Esophagus squamous epithelium (tissue), 4 donors: ENCODE results near the gene RHBDL3.
"Not testable (repeated sequence)": the region's sequence is repeated elsewhere in the genome, so short reads cannot be mapped to it uniquely, and the experiment has no call there.

Experiments used
- POLR2A ChIP-seq, 4 donors: fragments of 450-650 bp; IDR thresholded peaks; one replicate each; pipeline ENCODE4 v1.6.1; 2017; ENCODE audit warnings: antibody characterized with exemption in 4 of 4, mild to moderate bottlenecking in 4 of 4, moderate library complexity in 3 of 4
- TF ChIP-seq, protein P1 (sequence below), 6 experiments: fragments of 450-650 bp in 4 of 6; fragments of 200-600 bp in 2 of 6; sonication (generic) in 2 of 6; IDR thresholded peaks; one replicate each; pipeline ENCODE4 v1.5.1; 2016 to 2019; ENCODE audit warnings: antibody characterized with exemption in 6 of 6, mild to moderate bottlenecking in 4 of 6, moderate library complexity in 4 of 6

DNA sequence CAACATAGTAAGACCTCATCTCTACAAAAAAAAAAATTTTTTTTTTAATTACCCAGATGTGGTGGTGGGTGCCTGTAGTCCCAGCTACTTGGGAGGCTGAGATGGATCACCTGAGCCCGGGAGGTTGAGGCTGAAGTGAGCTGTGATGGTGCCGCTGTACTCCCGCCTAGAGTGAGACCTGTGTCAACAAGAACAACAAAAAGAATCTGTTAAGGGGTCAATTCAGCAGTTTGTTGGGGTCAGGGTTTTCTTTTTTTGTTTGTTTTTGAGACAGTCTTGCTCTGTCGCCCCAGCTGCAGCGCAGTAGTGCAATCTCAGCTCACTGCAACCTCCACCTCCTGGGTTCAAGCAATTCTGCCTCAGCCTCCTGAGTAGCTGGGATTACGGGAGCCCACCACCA lies 54.4 kb downstream of the RHBDL3 start:
- TF ChIP-seq, protein P1, sequence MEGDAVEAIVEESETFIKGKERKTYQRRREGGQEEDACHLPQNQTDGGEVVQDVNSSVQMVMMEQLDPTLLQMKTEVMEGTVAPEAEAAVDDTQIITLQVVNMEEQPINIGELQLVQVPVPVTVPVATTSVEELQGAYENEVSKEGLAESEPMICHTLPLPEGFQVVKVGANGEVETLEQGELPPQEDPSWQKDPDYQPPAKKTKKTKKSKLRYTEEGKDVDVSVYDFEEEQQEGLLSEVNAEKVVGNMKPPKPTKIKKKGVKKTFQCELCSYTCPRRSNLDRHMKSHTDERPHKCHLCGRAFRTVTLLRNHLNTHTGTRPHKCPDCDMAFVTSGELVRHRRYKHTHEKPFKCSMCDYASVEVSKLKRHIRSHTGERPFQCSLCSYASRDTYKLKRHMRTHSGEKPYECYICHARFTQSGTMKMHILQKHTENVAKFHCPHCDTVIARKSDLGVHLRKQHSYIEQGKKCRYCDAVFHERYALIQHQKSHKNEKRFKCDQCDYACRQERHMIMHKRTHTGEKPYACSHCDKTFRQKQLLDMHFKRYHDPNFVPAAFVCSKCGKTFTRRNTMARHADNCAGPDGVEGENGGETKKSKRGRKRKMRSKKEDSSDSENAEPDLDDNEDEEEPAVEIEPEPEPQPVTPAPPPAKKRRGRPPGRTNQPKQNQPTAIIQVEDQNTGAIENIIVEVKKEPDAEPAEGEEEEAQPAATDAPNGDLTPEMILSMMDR (IDR thresholded peaks at IDR 0.05), result not testable (repeated sequence)
- TF ChIP-seq POLR2A (IDR thresholded peaks at IDR 0.05), result not testable (repeated sequence)
